Measurements from ENCODE around the gene MEGF8.

Gene MEGF8

DNA sequence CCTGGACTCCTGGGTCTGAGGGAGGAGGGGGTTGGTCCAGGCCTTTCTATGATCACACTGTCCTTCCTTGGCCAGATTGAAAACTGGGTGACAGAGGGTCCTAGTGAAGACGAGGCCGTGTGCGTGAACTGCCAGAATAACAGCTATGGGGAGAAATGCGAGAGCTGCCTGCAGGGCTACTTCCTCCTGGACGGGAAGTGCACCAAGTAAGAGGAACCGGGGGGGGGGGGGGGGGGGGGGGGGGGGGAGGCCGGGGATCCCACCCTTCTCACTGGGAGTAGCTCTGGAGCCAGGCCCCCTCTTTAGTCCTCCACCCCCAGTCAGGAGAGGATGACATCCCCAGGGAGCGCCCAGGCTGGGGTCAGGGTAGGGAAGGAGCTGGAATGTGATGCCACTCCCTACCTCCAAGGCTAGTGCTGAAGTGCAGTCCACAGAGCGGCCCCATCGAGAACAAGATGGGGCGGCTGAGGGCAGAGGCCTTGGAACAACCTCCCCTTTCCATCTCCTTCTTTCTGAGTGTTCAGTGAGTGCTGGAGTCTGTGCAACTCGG is 45.3 kb downstream of the MEGF8 start:
- DNase-seq (ENCODE audit: insufficient read length, low spot score) (no peak), FAIRE-seq (no peak)
- no peak for TF ChIP-seq POLR2A (IDR thresholded peaks at IDR 0.05; ENCODE audit: low read depth, low read length)

DNA sequence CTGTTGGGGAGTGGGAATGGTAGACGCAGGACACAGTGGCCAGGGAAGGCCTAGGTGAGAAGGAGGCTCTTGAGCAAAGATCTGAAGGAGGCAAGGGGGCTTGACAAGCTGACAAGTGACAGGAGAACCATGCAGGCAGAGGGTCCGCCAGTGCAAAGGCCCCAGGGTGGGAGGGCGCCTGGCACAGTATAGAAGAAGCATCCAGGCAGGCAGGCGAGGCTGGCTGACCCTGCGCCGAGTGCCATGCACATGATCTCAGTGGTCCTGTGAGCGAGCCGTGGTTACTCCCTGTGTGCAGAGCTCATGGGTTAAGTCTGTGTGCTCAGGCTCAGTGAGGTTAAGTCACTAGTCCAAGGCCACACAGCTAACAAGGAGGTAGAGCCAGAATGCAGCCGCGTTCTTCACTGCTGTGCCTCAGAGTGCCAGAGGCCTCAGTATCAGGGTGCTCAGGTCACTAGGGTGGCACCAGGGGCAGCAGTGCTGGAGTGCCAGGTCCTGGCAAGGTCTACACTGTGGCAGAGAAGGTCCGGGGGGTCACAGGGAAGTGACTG is 49.5 kb downstream of the MEGF8 start:
- DNase-seq (ENCODE audit: insufficient read length, low spot score) (no peak), FAIRE-seq (no peak)
- no peak for TF ChIP-seq POLR2A (IDR thresholded peaks at IDR 0.05; ENCODE audit: low read depth, low read length)

DNA sequence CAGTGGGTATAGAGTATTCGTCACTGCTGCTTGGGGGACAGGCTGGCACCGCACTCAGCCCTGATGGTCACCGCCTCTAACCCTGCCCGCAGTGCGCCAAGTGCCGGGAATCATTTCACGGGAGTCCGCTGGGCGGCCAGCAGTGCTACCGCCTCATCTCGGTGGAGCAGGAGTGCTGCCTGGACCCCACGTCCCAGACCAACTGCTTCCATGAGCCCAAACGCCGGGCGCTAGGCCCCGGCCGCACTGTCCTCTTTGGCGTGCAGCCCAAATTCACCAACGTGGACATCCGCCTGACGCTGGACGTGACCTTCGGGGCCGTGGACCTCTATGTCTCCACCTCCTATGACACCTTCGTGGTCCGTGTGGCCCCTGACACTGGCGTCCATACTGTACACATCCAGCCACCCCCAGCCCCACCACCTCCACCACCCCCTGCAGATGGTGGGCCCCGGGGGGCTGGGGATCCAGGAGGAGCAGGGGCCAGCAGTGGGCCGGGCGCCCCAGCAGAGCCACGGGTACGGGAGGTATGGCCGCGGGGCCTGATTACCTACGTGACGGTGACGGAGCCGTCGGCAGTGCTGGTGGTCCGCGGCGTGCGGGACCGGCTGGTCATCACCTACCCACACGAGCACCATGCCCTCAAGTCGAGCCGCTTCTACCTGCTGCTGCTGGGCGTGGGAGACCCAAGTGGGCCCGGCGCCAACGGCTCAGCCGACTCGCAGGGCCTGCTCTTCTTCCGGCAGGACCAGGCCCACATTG is 50.2 kb downstream of the MEGF8 start:
- no peak for TF ChIP-seq POLR2A (IDR thresholded peaks at IDR 0.05; ENCODE audit: low read depth, low read length)
- no peak for FAIRE-seq

DNA sequence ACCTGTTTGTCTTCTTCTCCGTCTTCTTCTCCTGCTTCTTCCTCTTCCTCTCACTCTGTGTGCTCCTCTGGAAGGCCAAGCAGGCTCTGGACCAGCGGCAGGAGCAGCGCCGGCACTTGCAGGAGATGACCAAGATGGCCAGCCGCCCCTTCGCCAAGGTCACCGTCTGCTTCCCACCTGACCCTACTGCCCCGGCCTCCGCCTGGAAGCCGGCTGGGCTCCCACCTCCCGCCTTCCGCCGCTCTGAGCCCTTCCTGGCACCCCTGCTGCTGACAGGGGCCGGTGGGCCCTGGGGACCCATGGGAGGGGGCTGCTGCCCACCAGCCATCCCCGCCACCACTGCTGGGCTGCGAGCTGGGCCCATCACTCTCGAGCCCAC is 50.7 kb downstream of the MEGF8 start:
- no peak for TF ChIP-seq POLR2A (IDR thresholded peaks at IDR 0.05; ENCODE audit: low read depth, low read length)
- FAIRE-seq (no peak), DNase-seq (ENCODE audit: insufficient read length, low spot score) (no peak)

More for the DNA sequence above, 50.2 kb downstream of the MEGF8 start:
- DNase-seq (ENCODE audit: insufficient read length, low spot score) = no peak

DNA sequence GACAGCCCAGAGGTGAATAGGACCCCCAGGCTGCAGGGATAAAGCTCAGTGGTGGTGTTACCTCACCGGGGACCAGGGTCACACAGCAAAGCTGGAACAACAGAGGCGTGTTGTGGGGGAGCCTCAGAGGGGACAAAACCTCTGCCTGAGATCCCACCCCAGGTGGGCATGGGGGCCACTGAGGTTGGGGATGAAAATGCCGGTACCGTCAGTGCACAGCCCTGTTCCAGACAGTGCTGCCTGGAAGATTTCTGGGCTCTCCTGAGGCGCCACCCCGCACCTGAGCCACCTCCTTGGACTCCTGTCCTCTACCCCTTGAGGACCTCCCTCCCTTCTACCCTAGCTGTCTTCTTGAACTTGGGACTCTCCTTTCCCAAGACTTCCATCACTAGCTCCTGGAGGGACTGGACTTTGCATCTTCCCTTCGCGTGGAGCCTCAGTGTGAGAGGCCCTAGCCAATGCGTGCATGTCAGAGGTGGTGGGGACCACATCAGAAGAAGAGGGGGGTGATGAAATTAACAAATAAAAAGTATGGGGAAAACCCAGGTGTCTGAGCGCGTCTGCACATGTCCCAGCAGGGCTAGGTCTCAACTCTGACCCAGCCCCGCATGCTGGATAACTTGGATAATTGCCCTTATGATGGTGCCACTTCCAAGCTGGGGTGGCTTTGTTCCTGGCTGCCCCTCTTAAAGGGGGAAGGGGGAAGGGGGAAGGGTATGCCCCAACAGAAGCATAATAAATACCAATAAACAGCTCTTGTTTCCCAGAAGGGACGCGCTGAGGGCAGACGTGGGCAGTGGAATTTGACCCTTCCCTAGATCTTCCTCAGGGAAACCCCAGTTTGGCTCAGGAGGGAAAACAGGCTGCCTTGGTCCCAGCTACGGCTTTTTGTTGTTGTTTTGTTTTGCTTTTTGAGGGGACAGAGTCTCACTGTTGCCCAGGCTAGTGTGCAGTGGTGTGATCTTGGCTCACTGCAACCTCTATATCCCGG is 53.1 kb downstream of the MEGF8 start:
- no peak for DNase-seq (ENCODE audit: insufficient read length, low spot score)
- FAIRE-seq = no peak

DNA sequence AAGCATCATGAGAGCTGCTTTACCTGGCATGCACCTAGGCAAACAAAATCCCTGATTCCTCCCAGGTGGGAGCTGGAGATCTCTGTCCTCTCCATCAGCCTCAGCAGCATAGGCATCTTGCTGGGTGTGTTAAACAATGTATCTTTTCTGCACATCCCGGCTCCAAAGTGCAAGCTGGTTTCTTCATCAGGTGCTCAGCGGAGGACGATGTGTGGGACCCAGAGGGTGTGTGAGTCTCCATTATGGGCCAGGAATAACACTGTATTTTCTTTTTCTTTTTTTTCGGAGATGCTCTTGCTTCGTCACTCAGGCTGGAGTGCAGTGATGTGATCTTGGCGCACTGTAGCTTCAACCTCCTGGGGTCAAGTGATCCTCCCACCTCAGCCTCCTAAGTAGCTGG is 54.7 kb downstream of the MEGF8 start:
- TF ChIP-seq POLR2A (IDR thresholded peaks at IDR 0.05; ENCODE audit: low read depth, low read length) = no peak
- DNase-seq (ENCODE audit: insufficient read length, low spot score) = no peak
- no peak for FAIRE-seq

More for the DNA sequence above, 53.1 kb downstream of the MEGF8 start:
- no peak for TF ChIP-seq POLR2A (IDR thresholded peaks at IDR 0.05; ENCODE audit: low read depth, low read length)

DNA sequence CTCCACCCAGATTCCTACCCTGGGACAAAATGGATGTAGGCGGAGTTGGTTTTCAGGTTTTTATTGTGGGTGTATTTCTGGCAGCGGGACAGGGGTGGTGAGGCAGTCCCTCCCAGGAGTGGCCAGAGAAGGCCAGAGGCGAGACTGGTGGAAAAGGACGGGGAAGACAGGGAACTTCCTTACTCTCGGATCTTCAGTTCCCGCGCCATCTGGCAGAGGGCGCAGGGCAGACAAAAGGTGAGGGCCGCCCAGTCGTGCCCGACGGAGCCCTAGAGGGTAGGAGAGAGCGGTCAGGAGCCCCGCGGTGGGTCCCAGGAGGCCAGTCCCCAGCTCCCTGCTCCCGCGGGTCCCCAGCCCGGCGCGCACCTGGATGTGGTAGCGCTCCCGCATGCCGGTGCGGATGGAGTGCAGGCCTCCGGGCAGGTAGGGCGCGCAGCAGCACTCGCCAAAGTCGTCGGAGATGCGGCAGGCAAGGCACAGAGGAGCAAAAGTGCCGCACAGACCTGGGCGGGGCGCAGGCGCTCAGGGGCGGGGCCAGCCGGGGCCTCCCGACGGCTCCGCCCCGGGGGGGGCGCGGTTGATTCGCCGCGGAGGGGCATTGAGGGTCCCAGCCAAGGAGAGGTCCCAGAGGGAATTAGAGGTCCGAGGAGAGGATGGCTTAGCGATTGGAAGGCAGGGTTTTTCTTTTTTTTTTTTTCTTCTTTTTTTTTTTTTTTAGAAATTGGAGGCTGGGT is 61.7 kb downstream of the MEGF8 start:
- peak; percentile 43 for FAIRE-seq
- peak; percentile 97 for DNase-seq (ENCODE audit: insufficient read length, low spot score)
- TF ChIP-seq POLR2A (IDR thresholded peaks at IDR 0.05; ENCODE audit: low read depth, low read length) = peak; percentile 62; the same call in 1 of the 2 replicates

DNA sequence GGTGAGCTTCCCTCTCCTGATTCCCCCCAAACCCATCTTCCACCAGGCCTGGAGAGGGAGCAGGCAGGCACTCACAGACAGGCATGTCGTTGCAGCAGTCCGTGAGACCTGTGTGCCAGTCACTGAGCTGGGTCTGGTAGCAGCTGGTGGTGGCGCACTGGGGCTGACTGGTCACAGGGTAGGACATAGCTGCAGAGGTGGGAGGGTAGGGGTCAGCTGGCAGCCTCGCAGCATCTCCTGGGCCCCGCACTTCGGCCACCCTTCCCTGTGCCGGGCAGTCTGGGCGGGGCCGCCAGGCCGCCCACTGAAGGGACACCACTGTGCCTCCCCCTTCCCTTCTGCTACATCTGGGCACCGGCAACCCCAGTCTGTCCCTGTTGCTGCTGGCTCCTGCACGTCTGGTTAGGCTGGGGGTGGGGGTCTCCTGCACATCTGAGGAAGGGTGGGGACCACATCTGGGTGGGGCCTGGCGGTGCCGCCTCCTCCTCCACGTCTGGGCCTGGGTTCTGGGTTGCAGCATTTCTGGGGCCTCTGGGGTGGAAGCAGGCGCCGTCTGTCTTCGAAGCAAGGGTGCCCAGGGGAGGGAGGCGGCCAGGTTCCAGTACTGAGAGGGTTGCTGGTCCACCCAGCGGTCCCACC is 63.5 kb downstream of the MEGF8 start:
- no peak for TF ChIP-seq POLR2A (IDR thresholded peaks at IDR 0.05; ENCODE audit: low read depth, low read length)
- FAIRE-seq (no peak), DNase-seq (ENCODE audit: insufficient read length, low spot score) (no peak)

DNA sequence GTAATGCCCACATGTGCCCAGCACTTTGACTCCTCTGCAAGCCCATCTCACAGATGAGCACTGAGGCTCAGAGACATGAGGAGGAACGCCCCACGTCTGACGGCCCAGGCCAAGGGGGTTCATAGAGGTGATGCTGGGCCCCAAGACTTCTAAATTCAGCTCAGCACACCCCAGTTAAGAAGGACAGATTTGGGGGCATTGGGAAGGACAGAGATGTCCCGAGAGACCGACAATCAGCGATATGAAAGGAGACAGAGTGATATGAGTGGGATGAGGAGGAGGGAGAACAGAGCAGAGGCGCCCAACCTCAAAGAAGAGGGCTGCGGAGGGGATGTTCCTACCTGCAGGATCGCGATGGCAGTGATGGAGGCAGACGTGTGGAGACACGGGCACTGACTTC is 64.5 kb downstream of the MEGF8 start, which contains the start of gene CNFN:
TSS of gene CNFN (minus strand) at position 399 of the 400 bp plus-strand sequence. CDS start 1,260 bp downstream, outside the sequence.
- TF ChIP-seq POLR2A (IDR thresholded peaks at IDR 0.05; ENCODE audit: low read depth, low read length) = no peak
- no peak for DNase-seq (ENCODE audit: insufficient read length, low spot score)
- FAIRE-seq = no peak

DNA sequence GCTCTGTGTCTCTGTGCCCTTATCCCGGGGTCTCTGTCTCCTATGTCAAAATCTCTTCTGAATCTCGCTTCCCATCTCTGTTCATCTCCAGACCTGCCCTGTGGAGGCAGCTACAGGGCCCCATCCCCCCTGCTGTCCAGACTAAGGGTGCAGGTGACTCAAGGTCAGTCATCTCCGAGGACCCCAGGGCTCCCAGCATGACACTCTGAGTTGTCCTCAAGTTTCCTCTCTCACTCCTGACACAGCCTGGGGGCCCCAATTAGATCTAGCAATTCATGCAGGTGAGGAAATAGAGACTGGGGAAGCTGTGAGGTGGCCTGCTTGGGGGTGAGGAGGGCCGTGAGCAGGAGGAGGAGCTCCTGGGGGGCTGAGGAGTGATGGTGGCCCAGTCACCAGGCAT is 66.7 kb downstream of the MEGF8 start:
- FAIRE-seq = no peak
- DNase-seq (ENCODE audit: insufficient read length, low spot score) = no peak

DNA sequence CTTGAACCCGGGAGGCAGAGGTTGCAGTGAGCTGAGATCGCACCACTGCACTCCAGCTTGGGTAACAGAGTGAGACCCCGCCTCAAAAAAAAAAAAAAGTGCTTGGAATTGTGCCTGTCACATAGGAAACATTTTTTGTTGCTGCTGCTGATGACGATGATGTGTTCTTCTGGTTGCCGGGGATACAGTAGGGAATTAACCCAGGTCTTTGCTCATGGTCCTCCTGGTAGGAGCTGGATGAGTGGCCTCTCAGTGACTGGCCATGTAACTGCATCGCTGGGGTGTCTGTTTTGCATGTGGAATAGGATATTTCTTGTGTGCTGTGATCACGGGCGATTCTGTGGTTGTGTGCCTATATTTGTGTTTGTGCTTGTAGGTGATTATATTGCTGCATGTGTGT is 69.3 kb downstream of the MEGF8 start:
- DNase-seq (ENCODE audit: insufficient read length, low spot score) (no peak), FAIRE-seq (no peak)
- TF ChIP-seq POLR2A (IDR thresholded peaks at IDR 0.05; ENCODE audit: low read depth, low read length) = no peak

More for the DNA sequence above, 66.7 kb downstream of the MEGF8 start:
- no peak for TF ChIP-seq POLR2A (IDR thresholded peaks at IDR 0.05; ENCODE audit: low read depth, low read length)

DNA sequence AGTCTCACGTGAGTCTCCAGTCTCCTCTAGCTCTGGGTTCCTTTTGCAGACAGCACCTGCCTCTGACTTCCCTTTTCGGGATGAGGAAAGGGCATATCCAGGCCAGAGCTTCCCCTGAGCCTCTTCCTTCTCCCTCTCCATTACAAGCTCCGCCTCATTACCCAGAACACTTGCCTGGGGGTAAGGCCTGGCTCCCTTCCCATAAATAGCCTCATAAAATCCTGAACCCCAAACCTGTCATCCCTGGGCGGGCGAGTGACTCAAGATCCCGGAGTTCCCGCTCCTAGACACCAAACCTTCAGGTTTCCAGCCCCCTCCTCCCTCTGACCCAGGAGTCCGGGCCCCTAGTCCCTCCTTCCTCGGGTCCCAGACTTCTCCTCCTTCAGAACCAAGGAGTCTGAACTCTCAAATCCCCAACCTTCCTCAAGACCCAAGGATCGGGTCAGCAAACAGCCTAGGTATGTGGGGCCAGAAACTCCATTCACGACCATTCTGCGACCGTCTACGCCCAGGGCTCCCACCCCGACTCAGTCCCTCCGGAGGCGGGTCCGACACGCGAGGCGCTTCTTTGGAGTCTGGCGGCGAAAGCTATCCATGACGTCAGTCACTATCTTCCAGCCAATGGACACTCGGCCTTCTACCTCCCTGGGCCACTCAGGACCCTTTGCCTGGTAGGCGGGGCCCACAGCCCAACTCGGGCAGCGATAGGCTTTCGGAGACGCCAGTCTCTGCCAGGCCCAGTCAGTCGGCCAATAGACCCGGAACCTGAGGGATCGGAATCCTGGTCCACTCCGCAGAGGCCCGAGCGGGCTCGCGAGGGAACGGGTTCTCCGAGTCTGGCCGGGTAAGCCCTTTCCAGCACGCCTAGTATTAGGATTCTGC is 71.2 kb downstream of the MEGF8 start:
- DNase-seq (ENCODE audit: insufficient read length, low spot score) (peak; percentile 100), FAIRE-seq (peak; percentile 89)
- peak; percentile 72 for TF ChIP-seq POLR2A (IDR thresholded peaks at IDR 0.05; ENCODE audit: low read depth, low read length)

Data from H54 (cell line).